GM18873 (cell line): ENCODE measurements around the gene MORN5.

Experiments
- ATAC-seq: cut with Tn5 transposase; IDR thresholded peaks from one replicate; pipeline ENCODE4 v1.9.1; 2021; ENCODE audit warnings: mild to moderate bottlenecking, moderate library complexity, moderate number of reproducible peaks; ENCODE audit not compliant: unreplicated experiment, low FRiP score

Gene MORN5

GRCh38 chr9:122186301-122186700 is 26.6 kb downstream of the MORN5 start:
- no peak for ATAC-seq

DNA sequence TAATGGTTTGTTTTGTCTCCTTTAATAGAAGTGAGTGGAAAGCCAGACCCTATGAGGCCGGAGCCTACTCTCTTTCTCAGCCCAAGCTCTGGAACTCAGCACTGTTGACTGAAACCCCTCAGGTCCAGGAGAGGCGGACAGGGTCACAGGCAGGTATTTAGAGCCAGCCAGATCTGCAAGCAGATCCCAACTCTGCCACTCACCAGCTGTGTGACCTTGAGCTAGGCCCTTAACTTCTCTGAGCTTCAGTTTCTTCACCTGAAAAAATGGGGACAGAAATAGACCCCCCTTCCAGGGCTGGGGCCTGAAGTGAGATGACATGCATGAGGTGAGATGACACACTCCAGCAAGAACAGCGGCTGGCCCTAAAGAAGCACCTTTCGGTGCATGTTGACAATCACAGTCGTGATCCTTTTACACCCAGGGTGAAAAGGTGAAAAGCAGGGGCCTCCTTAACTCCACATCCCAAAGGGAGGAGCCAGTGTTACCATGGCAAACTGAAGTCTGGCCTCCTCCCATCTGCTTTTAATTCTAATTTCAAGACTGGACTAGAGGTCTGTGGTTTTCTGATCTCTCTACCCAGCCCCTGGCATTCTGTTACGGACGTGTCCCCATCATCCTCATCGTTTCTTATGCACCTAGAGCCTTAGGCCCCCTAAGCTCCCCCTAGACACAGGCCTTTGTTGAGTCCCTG is 27.2 kb downstream of the MORN5 start:
- no peak for ATAC-seq

DNA sequence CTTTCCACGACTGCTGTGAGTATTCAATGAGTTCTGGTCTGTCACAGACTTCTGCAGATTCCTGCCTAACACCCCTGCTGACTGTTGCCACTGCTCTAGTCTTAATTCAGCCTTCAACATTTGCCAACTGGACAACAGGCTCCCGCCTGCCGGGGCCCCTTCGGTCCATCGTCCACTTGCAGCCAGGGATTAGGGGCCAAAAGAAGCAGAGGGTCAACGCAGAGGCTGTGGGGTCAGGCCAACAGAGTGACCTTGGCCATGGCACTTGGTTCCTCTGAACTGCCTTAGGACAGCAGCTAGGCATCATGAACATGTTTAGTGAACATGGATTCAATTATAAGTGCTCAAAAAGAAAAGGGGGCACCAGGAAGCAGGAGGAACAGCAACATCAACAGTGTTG is 28.7 kb downstream of the MORN5 start:
- ATAC-seq, result no peak

- no peak for ATAC-seq
Observed at GRCh38 chr9:122190597-122191381, 31.1 kb downstream of the MORN5 start.

DNA sequence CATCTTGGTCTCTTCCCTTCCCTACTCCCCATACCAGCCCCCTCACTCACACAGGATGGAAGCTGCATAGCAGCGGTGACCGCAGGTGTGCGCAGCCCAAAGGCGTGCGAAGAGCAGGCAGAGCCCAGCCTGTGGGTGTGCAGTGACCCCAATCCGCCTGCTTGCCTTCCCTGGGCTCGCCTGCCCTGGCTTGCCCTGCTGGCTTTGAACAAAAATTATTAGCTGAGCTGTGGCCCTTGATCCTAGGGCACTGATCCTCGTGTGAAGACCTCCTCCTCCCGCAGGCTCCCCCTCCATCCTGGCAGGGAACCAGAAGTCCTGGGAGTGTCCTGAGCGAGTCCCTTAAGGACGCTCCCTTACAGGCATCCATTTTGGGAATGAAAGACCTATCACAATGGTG is 31.9 kb downstream of the MORN5 start:
- ATAC-seq, result no peak

GRCh38 chr9:122192261-122192875 is 32.7 kb downstream of the MORN5 start:
- ATAC-seq, result no peak

DNA sequence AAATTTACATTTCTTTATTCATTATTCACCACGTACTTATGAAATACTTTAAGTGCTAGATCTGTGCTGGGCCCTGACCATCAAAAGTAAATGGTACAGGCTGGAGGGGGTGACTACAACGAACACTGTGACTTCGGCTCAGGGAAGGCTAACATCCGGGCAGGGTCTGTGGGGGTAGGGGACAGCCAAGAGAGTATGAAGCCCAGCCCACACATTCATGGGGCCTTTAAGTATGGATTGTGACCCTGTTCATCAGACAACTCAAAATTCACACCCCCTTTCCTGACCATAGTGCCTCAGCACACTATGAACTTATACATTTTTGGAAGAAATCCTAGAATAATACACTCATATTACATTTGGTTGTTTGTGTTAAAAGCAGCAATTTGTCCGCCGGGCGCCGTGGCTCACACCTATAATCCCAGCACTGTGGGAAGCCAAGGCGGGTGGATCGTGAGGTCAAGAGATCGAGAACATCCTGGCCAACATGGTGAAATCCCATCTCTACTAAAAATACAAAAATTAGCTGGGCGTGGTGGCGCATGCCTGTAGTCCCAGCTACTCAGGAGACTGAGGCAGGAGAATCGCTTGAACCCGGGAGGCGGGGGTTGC is 33.3 kb downstream of the MORN5 start:
- ATAC-seq, result no peak

GRCh38 chr9:122193651-122194050 is 33.9 kb downstream of the MORN5 start:
- ATAC-seq, result no peak

GRCh38 chr9:122195875-122196274 is 36.2 kb downstream of the MORN5 start:
- ATAC-seq, result no peak

GRCh38 chr9:122197426-122197825 is 37.7 kb downstream of the MORN5 start:
- no peak for ATAC-seq

GRCh38 chr9:122197882-122198281 is 38.2 kb downstream of the MORN5 start:
- no peak for ATAC-seq

GRCh38 chr9:122200960-122201595 is 41.4 kb downstream of the MORN5 start:
- no peak for ATAC-seq

GRCh38 chr9:122201641-122202040 is 41.9 kb downstream of the MORN5 start:
- ATAC-seq, result no peak

DNA sequence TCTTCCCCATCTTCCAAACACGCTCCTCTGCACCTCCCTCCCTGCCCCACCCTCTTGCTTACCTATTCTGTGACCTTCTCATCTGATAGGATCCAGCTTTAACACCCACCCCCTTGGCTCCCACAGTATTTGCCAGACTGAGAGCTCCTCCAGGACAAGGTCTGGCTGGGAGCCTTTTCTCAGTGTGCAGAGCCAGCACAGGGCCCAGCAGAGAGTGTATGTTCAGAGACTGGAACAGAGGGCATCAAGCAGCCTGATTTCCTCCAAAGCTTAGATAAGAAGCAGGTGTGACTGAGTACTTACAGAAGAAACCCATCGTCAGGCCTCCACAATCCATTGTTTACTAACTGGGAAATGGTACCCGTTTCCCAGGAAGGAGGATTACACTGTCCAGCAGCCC is 42.4 kb downstream of the MORN5 start:
- ATAC-seq, result no peak

DNA sequence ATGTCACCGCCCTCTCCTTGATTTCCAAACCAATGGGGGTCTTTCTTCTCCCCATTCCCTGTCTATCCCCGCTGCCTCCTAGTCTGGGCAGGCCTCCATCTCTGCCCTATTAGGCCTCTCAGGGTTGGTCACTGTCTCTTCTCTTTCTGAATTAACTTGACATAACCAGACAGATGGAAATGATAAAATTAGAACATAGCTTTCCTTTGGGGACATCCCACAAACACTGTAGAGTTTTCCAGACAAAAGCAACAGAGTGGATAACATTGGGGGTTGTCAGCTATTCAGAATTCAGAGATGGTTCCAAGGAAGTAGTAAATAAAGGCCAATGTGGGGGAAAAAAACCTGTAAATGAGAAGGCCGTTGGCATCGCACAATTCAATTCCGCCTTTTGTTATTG is 44.3 kb downstream of the MORN5 start:
- no peak for ATAC-seq

- no peak for ATAC-seq
Observed at GRCh38 chr9:122204491-122204890, 44.8 kb downstream of the MORN5 start.

GRCh38 chr9:122205176-122205575 is 45.5 kb downstream of the MORN5 start:
- no peak for ATAC-seq

DNA sequence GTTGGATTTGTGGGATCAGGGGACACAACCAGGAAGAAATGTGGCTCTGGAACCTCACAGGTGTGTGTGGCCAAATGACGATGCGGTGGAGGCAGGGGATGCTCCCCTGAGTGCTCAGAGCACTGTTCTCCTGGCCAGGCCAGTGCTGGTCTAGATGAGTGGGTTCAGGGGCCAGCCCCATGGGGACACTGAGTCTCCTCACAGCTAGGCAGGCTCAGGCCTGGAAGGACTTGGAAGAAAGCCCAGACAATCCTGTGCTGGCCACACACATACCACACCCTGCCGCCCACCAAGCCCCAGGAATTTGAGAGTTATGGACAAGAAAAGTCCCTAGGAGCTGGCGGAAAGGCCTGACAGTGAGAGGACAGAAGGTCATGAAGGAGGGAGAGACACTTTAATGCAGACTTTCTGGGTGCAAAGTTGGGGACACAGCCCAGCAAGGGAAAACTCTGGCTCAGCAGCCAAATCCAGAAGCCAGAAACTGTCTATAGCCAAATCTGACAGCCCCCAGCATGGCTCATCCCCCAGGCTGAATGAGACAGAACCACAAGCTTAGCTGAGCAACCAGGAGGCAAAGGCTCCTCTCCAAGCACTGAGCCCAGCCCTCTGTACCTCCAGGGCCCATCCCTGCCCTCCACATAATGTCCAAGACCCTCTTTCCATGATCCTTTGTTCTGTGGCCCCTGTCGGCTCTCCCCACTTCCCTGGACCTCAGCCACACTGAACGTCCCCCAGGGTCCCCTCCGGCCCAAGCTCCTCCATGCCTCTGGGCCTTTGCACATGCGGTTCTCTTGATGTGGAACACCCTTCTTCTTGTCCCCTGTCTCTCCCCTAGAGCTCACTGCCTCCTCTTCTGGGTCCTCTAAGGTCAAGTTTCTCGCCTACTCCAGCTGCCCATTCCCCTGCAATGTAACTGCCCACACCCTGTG is 46.7 kb downstream of the MORN5 start:
- no peak for ATAC-seq

- ATAC-seq, result no peak
Observed at GRCh38 chr9:122207096-122207495, 47.4 kb downstream of the MORN5 start.

- no peak for ATAC-seq
Observed at GRCh38 chr9:122209451-122209850, 49.7 kb downstream of the MORN5 start.
